HG03565 (cell line): Measurements from ENCODE around the gene FOXA1.

Experiments
- ATAC-seq: cut with Tn5 transposase; IDR thresholded peaks from one replicate; pipeline ENCODE4 v1.9.1; 2021; ENCODE audit warnings: mild to moderate bottlenecking, moderate library complexity; ENCODE audit not compliant: unreplicated experiment

FOXA1 gene

DNA sequence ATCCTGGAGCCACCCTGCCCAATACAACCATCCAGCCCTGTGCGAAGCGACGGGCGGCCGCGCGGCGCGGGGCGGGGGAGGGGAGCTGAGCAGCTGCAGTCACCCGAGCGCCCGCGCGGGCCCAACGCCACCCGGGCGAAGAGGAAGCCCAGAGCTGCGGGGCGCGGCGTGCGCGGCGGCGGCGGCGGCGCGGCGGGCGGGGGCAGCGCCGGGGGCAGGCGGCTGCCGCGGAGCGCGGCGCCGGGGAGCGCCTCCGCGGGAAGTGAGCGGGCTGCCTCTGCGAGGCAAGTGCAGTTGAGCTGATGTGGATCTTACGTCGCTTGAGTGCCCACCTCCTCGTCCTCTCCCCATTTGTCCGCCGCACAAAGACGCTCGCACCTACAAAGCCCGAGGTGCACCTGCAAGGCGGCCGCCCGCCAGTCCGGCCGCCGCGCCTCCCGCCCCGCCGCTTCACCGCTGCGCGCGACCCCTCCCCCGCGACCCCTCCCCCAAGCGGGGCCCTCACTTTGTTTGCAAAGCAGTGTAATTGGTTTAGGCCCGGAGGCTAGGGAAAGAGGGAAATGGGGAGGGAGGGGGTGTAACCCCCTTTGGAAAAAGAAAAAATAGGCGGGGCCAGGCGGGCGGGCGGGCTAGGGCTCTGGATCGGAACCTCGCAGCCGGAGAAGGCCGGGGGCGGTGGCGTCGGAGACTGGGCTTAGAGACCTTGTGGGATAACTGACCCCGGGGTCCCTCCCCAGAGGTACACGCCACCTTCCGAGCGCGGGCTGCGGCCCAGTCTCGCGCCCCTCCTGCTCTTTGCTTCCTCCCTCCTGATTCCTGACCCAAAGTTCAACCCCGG, at the start of gene FOXA1, which contains the start of gene TTC6:
TSS of gene FOXA1 (minus strand) at position 279 of the 838 bp plus-strand sequence. CDS start at position 2, 277 bp downstream.
TSS of gene TTC6 (plus strand) at position 659 of the 838 bp plus-strand sequence. CDS start 26,436 bp downstream, outside the sequence.
- no peak for ATAC-seq

DNA sequence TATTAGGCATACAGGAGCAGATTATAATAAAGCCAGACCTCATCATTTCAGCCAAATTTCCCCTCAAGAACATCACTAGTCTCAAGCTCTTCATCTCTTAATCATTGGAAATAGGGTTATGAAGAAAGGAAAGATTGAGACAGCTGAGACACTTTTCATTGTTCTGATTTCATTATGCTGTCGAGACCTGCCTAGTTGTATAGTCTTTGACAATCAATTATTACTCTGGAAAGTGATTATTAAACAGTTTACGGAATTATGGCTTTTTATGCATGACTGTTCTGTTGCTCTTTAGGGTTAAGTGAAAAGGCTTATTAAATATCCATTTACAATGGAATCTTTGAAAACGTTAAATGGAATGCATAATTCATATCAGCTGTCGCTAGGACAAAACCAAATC, 48.7 kb upstream of the FOXA1 start:
- ATAC-seq = no peak

DNA sequence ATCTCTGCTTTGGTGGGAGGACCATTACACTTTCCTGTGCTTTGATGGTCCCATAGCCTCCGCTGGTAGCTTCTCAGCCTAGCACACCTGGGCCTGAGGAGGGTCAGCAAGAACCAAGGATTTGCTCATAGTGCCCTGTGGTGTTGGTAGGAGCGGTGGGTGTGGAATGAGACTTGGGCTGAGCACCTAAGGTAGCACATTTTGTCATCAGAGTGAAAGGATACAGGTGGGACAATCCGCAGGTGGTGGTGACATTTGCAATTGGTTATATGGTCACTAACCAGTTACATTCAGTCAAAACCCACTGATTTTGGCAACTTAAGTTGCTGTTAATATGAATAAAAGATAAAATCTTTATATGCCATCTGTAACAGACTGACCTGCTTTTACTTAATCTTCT, 47.1 kb upstream of the FOXA1 start:
- no peak for ATAC-seq

DNA sequence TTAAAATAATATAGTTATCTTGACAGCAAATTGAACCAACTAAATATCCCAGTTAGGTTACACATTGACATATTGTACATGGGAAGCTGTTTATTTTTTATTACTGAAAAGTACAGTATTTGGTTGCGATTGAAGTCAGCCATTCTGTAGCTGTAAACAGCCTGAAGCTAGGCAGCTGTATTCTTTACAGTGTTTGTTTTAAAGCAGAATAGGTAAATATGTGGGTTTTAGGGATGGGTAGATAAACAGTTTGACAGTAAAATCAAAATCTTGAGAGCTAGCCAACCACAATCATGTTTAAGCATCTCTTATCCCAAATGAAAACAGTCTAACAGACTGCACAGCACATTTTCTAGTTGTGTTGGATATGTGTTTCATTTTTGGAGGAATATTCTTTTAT, 46.1 kb upstream of the FOXA1 start:
- ATAC-seq = no peak

DNA sequence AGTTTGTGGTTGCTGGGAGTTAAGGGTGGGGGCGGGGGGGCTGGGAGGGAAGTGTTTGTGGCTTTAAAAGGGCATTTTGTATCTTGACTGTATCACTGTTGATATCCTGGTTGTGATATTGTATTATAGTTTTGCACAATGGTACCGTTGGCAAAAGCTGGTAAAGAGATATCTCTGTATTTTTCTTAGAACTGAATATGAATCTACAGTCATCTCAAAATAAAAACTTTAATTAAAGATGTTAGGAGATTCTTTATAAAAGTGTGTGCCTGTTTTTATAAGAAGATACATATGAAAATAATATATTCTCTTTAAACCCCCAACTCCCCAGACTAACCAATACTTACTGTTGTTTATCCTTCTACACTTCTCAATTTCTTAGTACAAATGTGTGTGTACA, 43.5 kb upstream of the FOXA1 start:
- ATAC-seq = no peak

DNA sequence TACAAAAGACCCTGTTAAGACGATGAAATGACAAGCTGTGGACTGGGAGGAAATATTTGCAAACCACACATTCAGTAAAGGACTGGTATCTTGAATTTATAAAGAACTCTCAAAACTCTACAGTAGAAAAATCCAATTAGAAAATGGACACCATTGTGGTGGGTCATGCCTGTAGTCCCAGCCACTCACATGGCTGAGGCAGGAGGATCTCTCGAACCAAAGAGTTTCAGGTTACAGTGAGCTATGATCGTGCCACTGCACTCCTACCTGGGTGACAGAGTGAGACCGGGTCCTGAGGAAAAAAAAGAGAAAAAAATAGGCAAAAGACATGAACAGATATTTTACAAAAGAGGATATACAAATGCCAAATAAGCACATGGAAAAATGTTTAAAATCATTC, 42.3 kb upstream of the FOXA1 start:
- ATAC-seq = no peak

DNA sequence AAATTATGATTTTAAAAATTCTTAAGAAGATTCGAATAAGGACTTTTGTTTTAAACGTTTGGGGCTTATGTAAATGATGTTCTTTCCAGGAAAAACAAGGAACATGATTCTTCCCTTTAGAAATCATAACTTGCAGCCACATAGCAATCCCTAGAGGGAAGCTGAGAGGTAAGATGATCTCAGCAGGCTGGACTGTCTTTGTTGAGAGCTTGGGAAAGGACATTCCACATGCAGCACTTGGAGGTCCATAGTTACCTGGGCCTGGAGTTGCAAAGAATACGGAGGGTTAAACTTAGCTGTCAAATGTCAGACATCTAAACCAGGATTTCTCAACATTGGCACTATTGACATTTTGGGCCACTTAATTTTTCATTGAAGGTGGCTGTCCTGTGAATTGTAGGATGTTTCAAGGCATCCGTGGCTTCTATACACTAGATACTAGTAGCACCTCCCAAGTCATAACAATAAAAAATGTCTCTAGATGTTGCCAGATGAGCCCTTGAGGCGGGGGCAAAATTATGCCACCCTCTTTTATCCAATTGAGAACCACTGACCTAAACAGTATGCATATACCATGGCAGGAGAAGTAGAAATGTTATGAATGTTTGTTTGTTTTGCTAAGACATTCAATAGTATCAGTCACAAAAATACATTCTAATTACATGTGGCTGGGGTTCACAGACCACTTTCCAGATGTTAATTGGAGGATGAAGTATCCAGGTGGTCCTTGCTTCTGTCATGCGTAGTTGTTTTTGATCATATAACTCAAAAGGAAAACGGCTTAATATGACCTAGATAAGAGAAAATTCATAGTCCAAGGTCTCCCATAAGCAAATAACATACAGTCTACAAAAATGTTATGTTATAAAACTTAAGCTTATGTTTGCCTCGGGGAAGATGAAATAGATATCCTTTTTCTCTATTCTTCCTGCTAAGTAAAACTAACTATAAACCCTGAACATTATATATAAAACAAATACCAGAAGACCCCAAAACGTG, 30.8 kb upstream of the FOXA1 start:
- ATAC-seq = no peak

DNA sequence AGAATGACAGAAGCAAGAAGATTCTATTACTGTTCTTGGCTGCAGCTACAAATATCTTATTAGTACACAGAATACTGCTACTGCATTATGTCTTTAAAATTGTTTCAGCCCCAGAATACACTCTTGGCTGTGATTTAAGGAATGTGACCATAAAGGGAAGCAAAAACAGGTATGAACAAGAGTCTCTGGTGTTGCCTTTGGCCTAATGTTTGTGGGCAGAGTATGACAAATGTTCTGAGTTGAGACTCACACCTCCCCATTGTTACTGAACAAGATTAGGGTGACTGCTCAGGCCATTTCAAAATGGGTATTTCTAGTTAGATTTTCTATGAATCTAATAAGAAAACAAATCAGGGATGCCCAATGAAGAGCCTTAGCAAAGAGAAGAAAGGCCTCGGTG, 28.9 kb upstream of the FOXA1 start:
- ATAC-seq = no peak

DNA sequence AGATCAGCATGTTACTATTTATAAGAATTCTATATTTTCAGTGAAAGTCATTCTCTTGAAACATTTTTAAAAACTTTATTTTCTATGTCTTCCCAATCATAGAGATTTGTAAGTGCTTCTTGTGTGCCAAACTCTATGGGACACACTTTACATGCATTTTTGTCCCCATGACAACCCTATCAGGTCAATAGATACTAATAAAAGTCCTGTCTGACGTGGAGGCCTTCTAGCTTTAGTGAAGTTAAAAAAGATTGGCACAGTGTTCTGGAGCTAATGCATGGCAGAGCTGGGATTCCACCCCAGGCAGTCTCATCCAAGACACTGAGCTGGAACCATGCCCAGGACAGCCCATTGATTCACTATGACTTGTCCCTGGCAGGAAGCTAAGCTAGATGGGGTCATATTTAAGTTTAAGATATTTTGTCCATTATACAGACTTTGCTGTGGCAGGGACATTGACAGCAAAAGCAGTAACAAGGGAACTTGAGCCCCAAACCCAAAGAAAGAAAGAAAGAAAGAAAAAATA, 28.4 kb upstream of the FOXA1 start:
- no peak for ATAC-seq

DNA sequence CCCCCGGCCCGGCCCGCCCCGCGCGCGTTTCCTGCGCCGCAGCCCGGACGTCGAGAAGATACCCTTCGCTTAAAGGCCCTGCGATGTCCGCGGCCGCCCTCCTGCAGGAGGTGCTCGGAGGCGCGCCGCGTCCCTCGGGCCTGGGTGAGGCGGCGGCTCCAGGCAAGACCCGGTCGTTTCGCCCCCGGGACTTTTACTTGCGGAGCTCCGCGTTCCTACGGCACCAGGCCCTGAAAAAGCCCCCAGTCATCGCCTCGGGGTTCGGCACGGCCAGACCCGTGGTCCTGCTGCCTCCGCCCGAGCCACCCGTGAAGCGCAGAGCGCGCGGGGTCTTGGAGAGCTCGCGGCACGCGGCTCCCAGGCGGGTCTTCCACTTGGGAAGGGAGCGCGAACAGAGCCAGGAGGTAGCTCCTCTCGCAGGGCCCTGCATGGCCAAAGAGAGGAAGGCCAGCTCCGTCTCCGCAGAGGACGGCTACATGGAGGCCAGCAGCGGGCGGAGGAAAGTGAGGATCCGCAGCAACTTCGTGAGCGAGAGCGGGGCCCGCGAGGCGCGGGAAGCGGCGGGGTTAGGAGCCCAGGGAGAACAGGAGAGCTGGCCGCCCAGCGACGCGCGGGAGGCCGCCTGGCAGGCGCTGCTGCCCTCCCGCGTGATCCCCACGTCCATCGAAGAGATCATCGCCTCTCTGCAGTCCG, 27.3 kb upstream of the FOXA1 start:
- no peak for ATAC-seq

DNA sequence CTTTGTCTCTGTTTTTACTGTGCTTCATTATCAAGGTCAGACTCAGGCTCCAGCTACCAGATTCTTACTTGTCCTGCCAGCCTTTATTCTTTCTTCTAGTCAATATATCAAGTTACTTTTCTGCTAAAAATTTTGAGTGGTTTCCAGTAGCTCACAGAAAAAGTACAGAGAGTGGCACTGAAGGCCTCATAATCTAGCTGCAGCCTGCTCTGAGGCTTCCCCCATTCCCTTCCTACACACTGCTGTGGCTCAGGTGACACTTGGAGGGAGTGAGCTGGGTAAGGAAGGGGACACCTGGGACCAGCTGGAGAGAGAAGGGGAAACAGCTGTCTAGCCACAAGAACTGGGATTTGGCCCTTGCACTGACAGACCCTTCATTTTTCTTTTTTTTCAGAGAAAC, 25.8 kb upstream of the FOXA1 start:
- ATAC-seq = no peak

DNA sequence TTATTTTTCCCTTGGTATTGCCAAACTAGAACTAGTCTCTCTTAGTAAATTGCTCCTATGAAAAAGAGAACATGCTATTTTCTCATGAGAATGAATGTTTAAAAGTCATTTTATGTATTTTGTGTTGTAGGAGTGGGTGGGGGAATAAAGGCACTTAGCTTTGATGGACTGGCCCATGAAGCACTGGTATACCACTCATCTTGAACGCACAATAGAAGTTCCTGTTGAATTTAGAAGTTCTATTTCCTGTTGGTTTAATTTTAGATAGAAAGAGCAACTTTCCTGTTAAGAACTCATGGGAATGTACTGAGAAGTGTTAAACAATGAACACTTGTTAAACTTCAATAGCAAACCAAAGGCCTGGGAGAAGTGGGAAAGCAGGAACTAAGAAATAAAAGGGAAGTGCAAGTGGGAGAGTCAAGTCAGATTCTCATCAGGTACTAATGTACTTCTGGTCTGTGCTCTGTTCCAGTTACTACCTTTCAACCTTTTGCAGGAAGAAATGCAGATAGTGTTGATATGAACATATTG, 23.5 kb upstream of the FOXA1 start:
- no peak for ATAC-seq

DNA sequence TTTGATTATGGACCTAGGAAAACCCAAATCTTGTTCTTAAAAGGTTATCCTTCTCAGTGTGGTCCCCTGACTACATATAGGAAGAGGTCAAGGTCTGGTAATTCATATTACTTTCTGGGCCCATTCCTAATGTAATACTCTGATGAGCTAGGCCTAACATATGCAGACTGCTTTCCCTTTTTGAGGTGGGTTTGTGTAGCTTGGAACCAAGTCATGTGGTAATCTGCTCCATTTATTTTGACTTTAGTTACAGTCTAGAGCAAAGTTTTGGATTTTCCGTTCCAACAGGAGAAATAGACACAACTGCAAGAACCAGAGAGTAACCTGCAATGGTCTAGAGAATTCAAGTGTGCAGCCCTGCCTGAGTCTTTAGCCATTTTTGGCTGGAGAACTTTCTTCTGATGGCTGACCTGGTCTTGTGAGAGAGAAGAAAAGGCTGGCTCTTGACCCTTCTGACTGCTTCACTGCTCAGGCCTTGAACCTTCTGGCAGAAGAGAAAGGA, 22.9 kb upstream of the FOXA1 start:
- ATAC-seq = no peak

DNA sequence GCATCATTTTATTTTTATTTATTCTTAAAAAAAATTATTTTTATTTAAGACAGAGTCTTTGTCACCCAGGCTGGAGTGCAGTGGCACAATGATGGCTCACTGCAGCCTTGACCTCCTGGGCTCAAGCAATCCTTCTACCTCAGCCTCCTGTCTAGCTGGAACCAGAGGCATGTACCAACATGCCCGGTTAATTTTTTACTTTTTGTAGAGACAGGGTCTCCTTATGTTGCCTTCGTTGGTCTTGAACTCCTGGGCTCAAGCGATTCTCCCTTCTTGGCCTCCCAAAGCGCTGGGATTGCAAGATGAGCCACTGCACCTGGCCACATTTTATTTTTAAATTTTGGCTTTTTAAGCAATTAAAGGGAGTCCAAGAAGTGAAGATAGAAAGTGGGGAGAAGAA, 21.8 kb upstream of the FOXA1 start:
- ATAC-seq = no peak

DNA sequence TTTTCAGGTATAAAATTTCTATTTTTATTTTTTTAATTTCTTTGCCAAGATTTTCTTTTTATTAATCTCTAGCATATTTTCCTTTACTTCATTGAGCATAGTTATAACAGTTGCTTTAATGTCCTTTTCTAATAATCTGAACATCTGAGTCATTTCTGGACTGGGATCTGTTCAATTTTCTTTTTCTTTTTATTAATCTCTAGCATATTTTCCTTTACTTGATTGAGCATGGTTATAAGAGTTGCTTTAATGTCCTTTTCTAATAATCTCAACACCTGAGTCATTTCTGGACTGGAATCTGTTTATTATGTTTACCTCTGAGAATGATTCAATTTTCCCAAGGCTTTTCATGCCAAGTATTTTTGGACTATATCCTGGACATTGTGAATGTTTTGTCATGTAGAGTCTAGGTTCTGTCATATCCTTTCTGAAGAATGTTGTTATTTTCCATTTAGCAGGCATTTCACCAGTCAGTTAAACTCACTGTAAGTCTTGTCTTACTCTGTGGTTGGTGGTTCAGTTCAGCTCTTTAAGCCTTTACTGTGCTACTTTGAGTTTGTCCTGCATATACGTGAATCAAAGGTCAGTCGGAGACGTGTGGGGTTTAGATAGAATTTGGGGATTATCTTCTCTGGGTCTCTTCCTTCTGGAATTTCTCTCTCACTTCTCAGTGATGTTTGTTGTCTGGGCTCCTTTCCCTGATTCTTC, 20.7 kb upstream of the FOXA1 start:
- ATAC-seq = no peak

DNA sequence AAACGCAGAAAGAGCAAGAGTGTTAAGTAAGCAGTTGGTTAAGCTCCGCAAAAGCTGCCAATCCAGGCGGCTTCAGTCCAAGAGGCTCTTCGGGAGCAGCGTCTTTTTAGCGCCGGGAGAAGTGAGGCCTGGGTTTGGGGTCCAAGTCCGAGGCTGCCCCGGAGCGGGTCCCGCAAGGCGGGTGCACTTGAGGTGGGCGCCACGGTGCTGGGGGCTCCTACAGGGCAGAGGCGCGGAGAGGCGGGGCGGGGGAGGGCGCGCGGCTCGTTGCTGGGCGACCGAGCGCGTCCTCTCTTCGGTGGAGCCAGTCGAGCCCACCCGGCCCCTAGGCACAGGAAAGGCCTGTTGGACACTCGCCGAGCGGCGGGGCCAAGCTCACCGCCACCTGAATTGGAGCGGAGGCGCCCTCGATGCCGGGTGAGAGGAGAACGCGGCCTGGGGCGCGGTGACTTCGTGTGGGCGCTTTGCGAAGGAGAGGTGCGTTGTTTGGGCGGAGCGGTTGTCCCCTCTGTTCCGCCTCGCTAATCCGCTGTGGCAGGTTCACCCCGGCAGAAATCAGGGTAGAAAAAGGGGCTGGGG, 16.0 kb upstream of the FOXA1 start:
- ATAC-seq = no peak

DNA sequence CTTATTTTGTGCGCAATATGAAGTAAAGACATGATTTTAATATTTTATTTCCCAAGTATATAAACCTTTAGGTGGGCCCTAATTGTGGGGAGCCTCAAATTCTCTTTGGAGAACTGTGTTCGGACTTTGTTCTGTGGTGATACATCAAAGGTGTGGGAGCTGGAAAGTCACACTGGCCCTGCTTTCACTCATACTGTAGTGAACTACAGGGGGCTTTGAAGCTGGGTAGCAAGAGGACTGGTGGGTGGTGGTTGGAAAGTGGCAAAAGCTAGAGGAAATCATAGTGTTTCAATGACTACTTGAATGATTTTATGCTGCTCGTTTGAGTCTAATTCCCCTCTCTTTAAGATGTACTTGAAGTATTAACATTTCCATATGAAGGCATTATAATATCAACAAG, 13.6 kb upstream of the FOXA1 start:
- no peak for ATAC-seq

DNA sequence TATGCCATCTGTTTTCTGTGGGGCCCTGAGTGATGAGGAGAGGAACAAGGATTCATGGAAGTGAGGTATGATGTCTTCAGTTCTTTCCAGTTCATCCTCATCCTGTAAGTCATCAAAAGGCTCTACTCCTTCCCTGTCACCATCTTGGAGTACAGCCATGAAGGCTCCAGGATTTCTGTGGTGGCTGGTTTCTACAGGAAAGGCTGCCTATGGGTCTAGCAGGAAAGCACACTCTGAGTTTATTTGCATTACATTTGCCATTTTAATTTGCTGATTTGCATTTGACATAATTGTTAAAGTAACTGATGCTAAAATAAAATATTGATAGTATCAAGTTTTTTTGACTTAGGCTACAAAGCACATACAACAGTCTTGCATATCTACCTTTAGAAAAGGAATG, 11.6 kb upstream of the FOXA1 start:
- no peak for ATAC-seq

DNA sequence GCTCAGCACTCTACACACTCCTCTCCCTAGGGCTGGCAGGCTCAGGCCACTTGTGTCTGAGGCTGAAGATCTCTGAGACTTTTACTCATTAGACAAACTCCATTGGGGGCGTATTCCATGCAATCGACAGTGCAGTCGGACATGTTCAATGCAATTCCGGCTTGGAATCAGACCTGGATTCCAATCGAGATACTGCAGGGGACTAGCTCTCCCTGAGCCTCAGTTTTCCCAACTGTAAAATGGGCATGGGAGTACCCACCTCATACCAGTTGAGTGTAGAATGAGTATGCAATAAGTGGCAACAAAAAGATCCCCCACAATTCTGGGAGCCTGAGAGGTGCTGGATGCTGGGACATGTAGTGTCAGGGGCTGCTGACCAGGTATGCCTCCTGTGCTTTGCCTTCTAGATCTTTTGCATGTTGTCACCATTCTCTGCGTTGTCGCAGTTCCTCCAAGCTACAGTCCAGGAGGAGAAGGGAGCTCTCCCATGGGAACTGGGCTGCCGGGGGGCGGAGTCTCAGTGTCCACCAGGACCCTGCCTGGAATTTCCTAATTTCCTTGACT, 8.7 kb upstream of the FOXA1 start:
- no peak for ATAC-seq
